HUDEP-2 (cell line): Measurements from ENCODE around the gene CLCN1.

Experiments
- DNase-seq, 76 experiments: peaks; one replicate each; lab custom pipeline; 2025; ENCODE audit not compliant: unreplicated experiment in 76 of 76; lab: John Stamatoyannopoulos, UW

The CLCN1 gene

DNA sequence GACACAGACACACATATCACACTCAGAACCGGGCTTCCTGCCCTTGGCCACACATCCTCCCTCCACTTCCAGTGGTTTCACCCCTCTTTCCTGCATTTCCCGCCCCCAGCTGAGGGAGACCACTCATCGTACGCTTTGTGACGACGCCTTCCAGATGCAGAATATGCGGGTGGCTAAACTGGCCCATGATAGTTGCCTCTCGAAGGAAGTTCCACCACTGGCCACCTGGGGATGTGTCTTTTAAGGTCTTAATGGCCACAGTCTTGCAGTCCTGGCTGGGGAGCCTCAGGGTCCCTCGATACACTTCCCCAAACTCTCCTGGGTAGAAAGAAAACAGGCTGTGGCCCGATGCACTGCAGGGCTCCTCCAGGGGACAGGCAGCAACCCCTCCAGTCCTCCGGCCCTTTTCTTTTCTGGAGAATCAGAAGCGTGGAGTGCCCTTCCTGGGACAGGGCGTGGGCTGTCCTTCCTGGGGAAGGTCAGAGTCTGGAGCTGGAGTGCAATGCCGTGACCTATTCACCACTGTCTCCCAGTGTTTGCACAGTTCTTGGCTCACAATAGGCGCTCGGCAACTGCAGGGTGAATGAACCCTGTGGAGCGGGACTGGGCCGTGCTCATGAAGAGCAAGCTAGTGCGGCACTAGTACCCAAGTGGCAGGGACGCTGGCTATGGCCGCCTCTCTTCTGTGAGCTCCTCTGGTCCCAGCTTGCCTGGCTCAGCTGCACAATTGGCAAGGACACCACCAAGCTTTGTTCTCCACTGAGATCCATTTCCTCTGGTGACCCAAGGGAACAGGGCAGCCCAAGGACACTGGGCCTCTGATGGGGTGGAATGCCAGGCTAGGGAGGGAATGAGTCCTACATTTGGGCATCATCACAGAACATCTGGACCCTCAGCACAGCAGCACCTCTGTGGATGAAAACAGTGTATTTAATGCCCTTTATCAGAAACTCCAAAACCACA is 79.6 kb downstream of the CLCN1 start:
- no peak for DNase-seq

- DNase-seq: no peak
Observed at GRCh38 chr7:143396182-143396581, 80.3 kb downstream of the CLCN1 start.

- no peak for DNase-seq
Observed at GRCh38 chr7:143396625-143397556, 81.0 kb downstream of the CLCN1 start.

DNA sequence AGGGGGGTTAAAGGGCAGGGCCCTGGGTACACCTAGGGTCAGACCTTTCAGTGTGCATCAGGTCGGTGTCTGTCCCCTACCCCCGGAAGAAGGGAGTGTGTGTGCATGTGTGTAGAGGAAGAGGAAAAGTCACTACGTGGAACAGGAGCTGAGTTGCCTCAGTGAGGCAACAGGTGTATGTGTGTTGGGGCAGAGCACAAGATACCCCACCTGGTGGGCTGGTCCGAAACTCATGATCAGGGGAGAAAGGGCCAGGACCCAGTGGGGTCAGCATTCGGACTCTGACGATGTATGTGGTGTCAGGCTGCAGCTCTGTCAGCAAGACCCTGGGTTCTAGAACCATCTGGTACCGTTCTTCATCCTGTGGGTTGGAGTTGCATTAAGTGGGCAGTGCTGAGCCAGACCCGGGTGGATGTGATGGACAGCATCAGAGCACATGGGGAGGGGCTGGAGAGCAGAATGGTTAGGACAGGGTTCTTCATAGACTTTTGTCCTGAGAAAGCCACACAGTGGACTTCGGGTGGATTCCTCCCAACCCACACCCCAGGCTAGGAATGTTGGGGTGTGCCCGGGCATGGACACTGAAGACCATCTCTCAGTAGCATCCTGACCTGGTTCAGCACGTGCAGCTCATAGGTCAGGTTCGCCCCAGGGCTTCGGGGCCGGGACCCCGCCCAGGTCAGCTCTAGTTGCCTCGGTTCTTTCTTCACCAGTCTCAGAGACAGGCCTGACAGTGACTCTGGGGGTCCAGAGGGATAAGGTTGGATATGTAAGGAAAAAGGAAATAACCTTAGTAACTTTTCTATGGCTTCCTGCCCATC is 82.0 kb downstream of the CLCN1 start:
- DNase-seq: no peak

DNA sequence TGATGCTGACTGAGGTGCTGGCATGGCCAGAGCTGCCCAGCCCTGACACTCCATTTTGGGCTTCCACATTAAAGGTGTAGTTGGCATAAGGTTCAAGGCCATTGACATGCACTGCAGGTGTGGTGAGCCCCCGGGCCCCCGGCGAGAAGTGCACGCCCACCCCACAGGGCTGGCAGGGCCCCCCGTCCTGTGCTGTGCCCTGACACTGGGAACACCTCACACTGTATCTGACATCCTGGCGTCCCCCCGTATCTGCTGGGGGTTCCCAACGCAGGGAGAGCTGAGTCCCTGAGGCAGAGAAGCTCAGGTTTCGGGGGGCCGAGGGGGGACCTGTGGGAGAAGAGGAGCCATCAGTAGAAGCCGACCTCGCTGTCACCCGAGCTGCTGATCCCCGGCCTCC is 82.7 kb downstream of the CLCN1 start:
- DNase-seq: no peak

DNA sequence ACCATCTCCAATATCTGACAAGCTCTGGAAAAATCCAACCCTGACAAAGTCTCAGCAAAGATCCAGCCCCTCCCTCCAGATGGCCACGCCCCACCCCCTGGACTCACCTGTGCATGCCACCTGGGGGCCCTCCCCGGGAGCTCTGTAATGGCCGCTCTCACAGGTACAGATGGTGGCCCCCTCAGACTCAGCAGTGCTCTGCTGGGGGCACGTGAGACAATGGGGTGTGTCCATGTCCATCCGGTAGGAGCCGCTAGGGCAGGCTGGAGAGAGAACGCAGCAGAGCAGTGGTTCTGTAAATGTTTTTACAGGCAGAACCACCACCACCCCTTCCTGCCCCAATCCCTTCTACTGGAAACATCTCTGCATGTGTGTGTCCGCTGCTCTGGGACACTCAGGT is 83.2 kb downstream of the CLCN1 start:
- no peak for DNase-seq

DNA sequence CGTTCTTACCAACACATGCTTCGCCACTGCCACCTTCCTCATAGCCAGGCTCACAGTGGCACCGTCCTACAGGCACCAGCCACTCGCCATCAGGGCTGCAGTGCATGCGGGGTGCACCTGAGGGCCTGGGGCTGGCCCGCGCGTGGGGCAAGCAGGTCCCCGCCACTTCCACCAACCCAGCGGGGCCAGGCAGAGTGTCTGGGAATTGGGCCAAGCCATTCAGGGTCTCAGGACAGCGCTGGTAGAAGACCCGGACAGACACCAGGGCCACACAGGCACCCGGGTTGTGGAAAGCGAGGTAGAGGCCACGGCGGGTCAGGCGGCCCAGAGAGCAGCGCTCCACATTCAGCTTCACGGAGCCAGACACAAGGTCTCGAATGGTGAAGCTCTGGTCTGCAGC is 83.7 kb downstream of the CLCN1 start:
- no peak for DNase-seq

- DNase-seq: no peak
Observed at GRCh38 chr7:143401265-143401664, 85.4 kb downstream of the CLCN1 start.
